Adrenal gland (tissue), 12 donors: ENCODE results near the gene MYO10. TPM values are rescaled to one million over a fixed set of nuclear protein-coding genes. Genes with fewer than 3 reads are reported as not detected.

Source experiments
- DNase-seq, 7 donors: peaks; one replicate each; pipeline ENCODE4 v3.0.0-alpha.2; 2019 to 2020
- H3K27ac ChIP-seq, 5 donors: fragments of 200-600 bp; sonication (generic) in 4 of 5; 1 replicate in 3 of 5; 2 replicates in 2 of 5; pipeline versions ENCODE4 v1.5.1 to v1.8.0; 2016 to 2020; ENCODE audit warnings: mild to moderate bottlenecking in 1 of 5
- H3K27me3 ChIP-seq: fragments of 200-600 bp; 2 replicates; pipeline ENCODE4 v1.8.0; 2021
- H3K36me3 ChIP-seq, 2 donors: fragments of 200-600 bp; replicated peaks in 1 of 2; 1 replicate in 1 of 2; 2 replicates in 1 of 2; pipeline versions ENCODE4 v1.5.1 to v1.8.0; 2018 to 2022
- H3K4me1 ChIP-seq, 2 donors: fragments of 200-600 bp; replicated peaks in 1 of 2; 1 replicate in 1 of 2; 2 replicates in 1 of 2; pipeline versions ENCODE4 v1.5.1 to v1.8.0; 2018 to 2021
- H3K4me3 ChIP-seq, 4 donors: fragments of 200-600 bp; sonication (generic) in 3 of 4; one replicate each; pipeline ENCODE4 v1.5.1; 2016 to 2018
- H3K9me3 ChIP-seq, 3 donors: fragments of 200-600 bp; sonication (generic) in 1 of 3; replicated peaks in 1 of 3; 1 replicate in 2 of 3; 2 replicates in 1 of 3; pipeline versions ENCODE4 v1.5.1 to v1.8.0; 2016 to 2021
- POLR2A ChIP-seq, 2 donors: fragments of 450-650 bp; IDR thresholded peaks; one replicate each; pipeline ENCODE4 v1.6.1; 2017; ENCODE audit warnings: antibody characterized with exemption in 2 of 2, mild to moderate bottlenecking in 2 of 2, moderate library complexity in 1 of 2
- WGBS, 4 donors: extraction: QIAGEN DNeasy Blood & Tissue Kit in 2 of 4; methylation state at CpG; one replicate each; pipeline versions ENCODE4 v1.1.5 to v1.1.7; 2013 to 2017; 5-methylcytosine and 5-hydroxymethylcytosine counted together
- intact Hi-C, 2 donors: fragments of 100-400 bp; cut with DNase I; formaldehyde crosslinking; loops; one replicate each; pipeline versions ENCODE4 v1.14.1 to v1.15.0; 2022 to 2023
- polyA plus RNA-seq, 3 donors: library from polyadenylated mRNA; stranded (reverse); fragments of 200-250 nt in 2 of 3; fragments of 350-450 nt in 1 of 3; fragmentation: Illumina TruSeq in 1 of 3; extraction: RNeasy Lipid Tissue Mini Kit (QIAGEN cat#74804) in 1 of 3; gene quantifications; one replicate each; pipeline ENCODE4 v1.2.3, GENCODE V29; 2013 to 2014
- total RNA-seq, 9 donors: library from RNA; depleted of rRNA in 4 of 9; stranded (reverse); fragments of >200 nt in 4 of 9; fragments of 120-200 nt in 1 of 9; fragmentation: NEBNext Ultra II Directional in 1 of 9; extraction: Animal tissue kit (Norgen Biotek cat#: 25700) in 1 of 9; gene quantifications; one replicate each; pipeline versions ENCODE4 v1.1.0 to v1.2.4, GENCODE V29; 2013 to 2023
- TF ChIP-seq, protein P1 (sequence below), 6 experiments: fragments of 450-650 bp in 4 of 6; fragments of 200-600 bp in 2 of 6; sonication (generic) in 1 of 6; IDR thresholded peaks; 1 replicate in 5 of 6; 2 replicates in 1 of 6; pipeline versions ENCODE4 v1.5.1 to v1.8.0; 2016 to 2021; ENCODE audit warnings: antibody characterized with exemption in 6 of 6, mild to moderate bottlenecking in 2 of 6, moderate library complexity in 1 of 6
- donor health status: healthy with polysubstance abuse.
- donor health status: Bipolar disorder and iron deficiency.
- donor health status: DM: yes; HTN: yes; CAD: no.
- donor health status: DM: no; HTN: no; CAD: no.
- donor health status: DM: no; HTN: no; CAD: no.
- donor health status: DM: yes; HTN: yes; CAD: no.

Gene MYO10
- total and polyA plus RNA-seq, 12 donors = 2.2 to 38.9 (median 10.5) TPM

DNA sequence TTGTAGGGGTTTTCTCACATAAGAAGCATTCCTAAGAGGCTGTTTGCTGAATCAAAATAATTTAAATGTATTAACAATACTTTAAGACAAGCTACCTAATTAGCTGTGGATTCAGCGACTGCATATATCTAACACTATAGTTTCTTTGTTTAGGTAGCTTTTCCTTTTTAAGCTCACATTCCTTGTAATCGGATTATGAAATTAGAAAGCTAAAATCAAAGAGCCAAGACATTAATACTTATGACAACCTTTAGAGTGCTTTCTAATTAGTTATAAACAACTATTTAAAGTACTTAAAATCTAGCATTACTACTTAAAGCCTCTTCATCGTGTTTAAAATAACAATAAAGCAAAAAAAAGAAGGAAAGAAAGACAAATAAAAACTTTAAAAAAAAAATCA lies 182.0 kb downstream of the MYO10 start:
- TF ChIP-seq, protein P1, sequence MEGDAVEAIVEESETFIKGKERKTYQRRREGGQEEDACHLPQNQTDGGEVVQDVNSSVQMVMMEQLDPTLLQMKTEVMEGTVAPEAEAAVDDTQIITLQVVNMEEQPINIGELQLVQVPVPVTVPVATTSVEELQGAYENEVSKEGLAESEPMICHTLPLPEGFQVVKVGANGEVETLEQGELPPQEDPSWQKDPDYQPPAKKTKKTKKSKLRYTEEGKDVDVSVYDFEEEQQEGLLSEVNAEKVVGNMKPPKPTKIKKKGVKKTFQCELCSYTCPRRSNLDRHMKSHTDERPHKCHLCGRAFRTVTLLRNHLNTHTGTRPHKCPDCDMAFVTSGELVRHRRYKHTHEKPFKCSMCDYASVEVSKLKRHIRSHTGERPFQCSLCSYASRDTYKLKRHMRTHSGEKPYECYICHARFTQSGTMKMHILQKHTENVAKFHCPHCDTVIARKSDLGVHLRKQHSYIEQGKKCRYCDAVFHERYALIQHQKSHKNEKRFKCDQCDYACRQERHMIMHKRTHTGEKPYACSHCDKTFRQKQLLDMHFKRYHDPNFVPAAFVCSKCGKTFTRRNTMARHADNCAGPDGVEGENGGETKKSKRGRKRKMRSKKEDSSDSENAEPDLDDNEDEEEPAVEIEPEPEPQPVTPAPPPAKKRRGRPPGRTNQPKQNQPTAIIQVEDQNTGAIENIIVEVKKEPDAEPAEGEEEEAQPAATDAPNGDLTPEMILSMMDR (IDR thresholded peaks at IDR 0.05) = no peak
- no peak for TF ChIP-seq POLR2A (IDR thresholded peaks at IDR 0.05)
- Histone ChIP-seq H3K4me1 (no peaks in the 10 kb centered on the region), H3K4me3 (no peak overlapping the region), H3K36me3 (no peaks in the 10 kb centered on the region), H3K9me3 (no peaks in the 10 kb centered on the region), H3K27ac (no peak overlapping the region), H3K27me3 (no peaks in the 10 kb centered on the region)
- 63 to 75% (median 66%) methylated on average over 3 of the region's 3 CpGs for WGBS, 4 donors
- no peak for DNase-seq
- intact Hi-C loops = no loop called here

DNA sequence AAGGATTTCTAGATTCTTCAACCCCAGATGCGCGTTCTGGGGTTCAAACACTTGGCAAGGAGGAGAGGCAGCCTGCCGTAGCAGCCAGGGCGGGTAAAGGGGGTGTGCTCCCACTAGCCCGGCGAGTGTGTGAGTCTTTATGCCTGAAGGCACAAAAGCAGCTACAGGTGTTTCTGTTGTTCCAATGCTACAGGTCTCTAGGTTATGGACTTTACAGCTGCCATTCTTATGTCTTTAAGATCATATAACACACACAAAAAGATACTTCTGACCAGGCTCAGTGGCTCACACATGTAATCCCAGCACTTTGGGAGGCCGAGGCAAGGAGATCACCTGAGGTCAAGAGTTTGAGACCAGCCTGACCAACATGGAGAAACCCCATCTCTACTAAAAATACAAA lies 185.6 kb downstream of the MYO10 start:
- H3K27ac ChIP-seq = no peak overlapping the region
- no peaks in the 10 kb centered on the region for H3K4me1 ChIP-seq
- TF ChIP-seq POLR2A (IDR thresholded peaks at IDR 0.05) = no peak
- TF ChIP-seq, protein P1 (IDR thresholded peaks at IDR 0.05) = no peak
- intact Hi-C loops = no loop called here
- 80 to 94% (median 91%) methylated on average over 7 of the region's 7 CpGs for WGBS, 4 donors
- no peaks in the 10 kb centered on the region for H3K9me3 ChIP-seq
- no peak for DNase-seq
- H3K27me3 ChIP-seq = no peaks in the 10 kb centered on the region
- H3K4me3 ChIP-seq = no peak overlapping the region
- H3K36me3 ChIP-seq = no peaks in the 10 kb centered on the region

DNA sequence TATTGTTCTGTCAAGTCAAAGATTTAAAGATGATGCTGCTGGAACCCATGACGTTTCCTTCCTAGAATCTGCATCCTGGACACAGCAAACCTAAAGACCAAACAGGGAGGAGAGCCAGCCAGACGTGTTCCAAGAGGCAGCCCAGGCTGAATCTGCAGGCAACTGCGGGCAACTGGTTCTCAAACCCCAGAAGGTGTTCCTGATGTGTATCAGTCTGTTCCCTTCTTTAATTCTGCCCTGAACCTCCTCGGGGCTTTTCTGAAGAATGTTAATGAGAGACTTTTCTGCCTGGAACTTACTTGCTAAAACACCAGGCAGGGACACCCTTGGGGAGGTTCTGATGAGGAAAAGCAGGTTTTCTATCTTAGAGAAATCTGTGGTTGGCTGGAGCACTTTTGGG lies 186.5 kb downstream of the MYO10 start:
- DNase-seq = no peak
- 67 to 74% (median 72%) methylated on average over 2 to 4 of the region's 4 CpGs for WGBS, 4 donors
- Histone ChIP-seq H3K4me1 (no peaks in the 10 kb centered on the region), H3K36me3 (no peaks in the 10 kb centered on the region), H3K27ac (no peak overlapping the region), H3K9me3 (no peaks in the 10 kb centered on the region), H3K27me3 (no peaks in the 10 kb centered on the region), H3K4me3 (no peak overlapping the region)
- intact Hi-C loops = no loop called here
- TF ChIP-seq POLR2A (IDR thresholded peaks at IDR 0.05) = no peak
- TF ChIP-seq, protein P1 (IDR thresholded peaks at IDR 0.05) = no peak

DNA sequence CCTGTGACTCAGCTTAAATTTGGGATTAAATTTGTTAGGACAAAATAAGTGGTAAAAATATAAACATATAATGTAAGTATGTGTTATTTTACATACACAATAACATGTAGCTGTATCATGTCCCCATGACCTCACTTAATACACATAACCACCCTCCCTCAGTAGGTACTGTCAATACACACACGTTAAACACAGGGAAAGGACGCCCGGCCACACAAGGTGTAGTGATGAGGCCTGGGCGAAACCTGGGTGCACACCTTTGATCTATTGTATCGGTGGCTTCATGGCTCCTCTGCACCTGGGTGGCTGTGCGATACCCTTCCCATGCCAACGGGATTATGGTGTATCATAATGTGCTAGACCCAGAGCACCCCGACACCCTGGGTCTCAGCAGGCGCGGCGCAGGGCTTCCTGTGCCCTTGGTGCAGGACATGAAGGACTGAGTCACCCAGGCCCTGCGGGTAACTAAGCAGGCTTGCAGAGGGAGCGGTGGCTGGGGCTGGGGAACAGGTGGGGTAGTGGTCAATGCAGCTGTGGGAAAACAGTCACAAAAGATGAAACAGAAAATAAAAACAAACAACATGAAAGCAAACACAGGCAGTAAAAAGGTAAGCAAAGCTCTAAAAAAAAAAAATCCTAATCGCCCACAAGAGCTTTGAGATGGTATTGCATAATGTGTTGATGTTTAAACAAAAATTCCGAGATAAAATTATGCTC lies 191.8 kb downstream of the MYO10 start:
- no peak overlapping the region for H3K27ac ChIP-seq
- intact Hi-C loops = no loop called here
- H3K4me1 ChIP-seq = no peaks in the 10 kb centered on the region
- no peak for DNase-seq
- H3K27me3 ChIP-seq = no peaks in the 10 kb centered on the region
- TF ChIP-seq, protein P1 (IDR thresholded peaks at IDR 0.05) = no peak
- TF ChIP-seq POLR2A (IDR thresholded peaks at IDR 0.05) = no peak
- WGBS, 4 donors = 83 to 92% (median 89%) methylated on average over 15 of the region's 15 CpGs
- H3K36me3 ChIP-seq = no peaks in the 10 kb centered on the region
- no peaks in the 10 kb centered on the region for H3K9me3 ChIP-seq
- H3K4me3 ChIP-seq = no peak overlapping the region
